Measurements from ENCODE around the gene GNAI3.

GRCh38 chr1:109557520-109557919 lies 9.1 kb downstream of the GNAI3 start:
- TF ChIP-seq ZFP30 (CRISPR knock-in tag; IDR thresholded peaks at IDR 0.05) (no peak), BACH2 (CRISPR knock-in tag; IDR thresholded peaks at IDR 0.05; ENCODE audit: borderline replicate concordance) (no peak), OSR1 (CRISPR knock-in tag; IDR thresholded peaks at IDR 0.05) (no peak), TCF4 (CRISPR knock-in tag; IDR thresholded peaks at IDR 0.05; ENCODE audit: borderline replicate concordance) (no peak), ZNF70 (CRISPR knock-in tag; IDR thresholded peaks at IDR 0.05) (no peak), RARB (CRISPR knock-in tag; IDR thresholded peaks at IDR 0.05) (no peak), ZFP3 (CRISPR knock-in tag; IDR thresholded peaks at IDR 0.05) (no peak)
- TF ChIP-seq, protein P1, sequence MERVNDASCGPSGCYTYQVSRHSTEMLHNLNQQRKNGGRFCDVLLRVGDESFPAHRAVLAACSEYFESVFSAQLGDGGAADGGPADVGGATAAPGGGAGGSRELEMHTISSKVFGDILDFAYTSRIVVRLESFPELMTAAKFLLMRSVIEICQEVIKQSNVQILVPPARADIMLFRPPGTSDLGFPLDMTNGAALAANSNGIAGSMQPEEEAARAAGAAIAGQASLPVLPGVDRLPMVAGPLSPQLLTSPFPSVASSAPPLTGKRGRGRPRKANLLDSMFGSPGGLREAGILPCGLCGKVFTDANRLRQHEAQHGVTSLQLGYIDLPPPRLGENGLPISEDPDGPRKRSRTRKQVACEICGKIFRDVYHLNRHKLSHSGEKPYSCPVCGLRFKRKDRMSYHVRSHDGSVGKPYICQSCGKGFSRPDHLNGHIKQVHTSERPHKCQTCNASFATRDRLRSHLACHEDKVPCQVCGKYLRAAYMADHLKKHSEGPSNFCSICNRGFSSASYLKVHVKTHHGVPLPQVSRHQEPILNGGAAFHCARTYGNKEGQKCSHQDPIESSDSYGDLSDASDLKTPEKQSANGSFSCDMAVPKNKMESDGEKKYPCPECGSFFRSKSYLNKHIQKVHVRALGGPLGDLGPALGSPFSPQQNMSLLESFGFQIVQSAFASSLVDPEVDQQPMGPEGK (CRISPR knock-in tag; IDR thresholded peaks at IDR 0.05; ENCODE audit: borderline replicate concordance) = no peak
- TF ChIP-seq, protein P2, sequence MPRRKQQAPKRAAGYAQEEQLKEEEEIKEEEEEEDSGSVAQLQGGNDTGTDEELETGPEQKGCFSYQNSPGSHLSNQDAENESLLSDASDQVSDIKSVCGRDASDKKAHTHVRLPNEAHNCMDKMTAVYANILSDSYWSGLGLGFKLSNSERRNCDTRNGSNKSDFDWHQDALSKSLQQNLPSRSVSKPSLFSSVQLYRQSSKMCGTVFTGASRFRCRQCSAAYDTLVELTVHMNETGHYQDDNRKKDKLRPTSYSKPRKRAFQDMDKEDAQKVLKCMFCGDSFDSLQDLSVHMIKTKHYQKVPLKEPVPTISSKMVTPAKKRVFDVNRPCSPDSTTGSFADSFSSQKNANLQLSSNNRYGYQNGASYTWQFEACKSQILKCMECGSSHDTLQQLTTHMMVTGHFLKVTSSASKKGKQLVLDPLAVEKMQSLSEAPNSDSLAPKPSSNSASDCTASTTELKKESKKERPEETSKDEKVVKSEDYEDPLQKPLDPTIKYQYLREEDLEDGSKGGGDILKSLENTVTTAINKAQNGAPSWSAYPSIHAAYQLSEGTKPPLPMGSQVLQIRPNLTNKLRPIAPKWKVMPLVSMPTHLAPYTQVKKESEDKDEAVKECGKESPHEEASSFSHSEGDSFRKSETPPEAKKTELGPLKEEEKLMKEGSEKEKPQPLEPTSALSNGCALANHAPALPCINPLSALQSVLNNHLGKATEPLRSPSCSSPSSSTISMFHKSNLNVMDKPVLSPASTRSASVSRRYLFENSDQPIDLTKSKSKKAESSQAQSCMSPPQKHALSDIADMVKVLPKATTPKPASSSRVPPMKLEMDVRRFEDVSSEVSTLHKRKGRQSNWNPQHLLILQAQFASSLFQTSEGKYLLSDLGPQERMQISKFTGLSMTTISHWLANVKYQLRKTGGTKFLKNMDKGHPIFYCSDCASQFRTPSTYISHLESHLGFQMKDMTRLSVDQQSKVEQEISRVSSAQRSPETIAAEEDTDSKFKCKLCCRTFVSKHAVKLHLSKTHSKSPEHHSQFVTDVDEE (CRISPR knock-in tag; IDR thresholded peaks at IDR 0.05) = no peak
- TF ChIP-seq, protein P3, sequence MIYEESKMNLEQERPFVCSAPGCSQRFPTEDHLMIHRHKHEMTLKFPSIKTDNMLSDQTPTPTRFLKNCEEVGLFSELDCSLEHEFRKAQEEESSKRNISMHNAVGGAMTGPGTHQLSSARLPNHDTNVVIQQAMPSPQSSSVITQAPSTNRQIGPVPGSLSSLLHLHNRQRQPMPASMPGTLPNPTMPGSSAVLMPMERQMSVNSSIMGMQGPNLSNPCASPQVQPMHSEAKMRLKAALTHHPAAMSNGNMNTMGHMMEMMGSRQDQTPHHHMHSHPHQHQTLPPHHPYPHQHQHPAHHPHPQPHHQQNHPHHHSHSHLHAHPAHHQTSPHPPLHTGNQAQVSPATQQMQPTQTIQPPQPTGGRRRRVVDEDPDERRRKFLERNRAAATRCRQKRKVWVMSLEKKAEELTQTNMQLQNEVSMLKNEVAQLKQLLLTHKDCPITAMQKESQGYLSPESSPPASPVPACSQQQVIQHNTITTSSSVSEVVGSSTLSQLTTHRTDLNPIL (CRISPR knock-in tag; IDR thresholded peaks at IDR 0.05; ENCODE audit: low read depth) = no peak
